Measurements from ENCODE around the gene RRP1.

The RRP1 gene

GRCh38 chr21:43771698-43772424 is 17.5 kb upstream of the RRP1 start:
- ChIA-PET CTCF (interaction anchor here (3.5 kb wide), 1 partner anchor 18 kb away, joined by 19 read pairs; the partner anchor contains the start of gene RRP1), POLR2A (no interaction called here)
- no peak overlapping the region for H3K4me3 ChIP-seq (ENCODE audit: low read depth, low read length)

GRCh38 chr21:43772425-43772821 is 17.0 kb upstream of the RRP1 start:
- CTCF ChIA-PET: interaction anchor here (3.5 kb wide), 1 partner anchor 17 kb away, joined by 19 read pairs; the partner anchor contains the start of gene RRP1
- POLR2A ChIA-PET: no interaction called here
- no peak for DNase-seq (ENCODE audit: low read depth, low spot score)
- TF ChIP-seq CTCF (IDR thresholded peaks at IDR 0.05; ENCODE audit: insufficient read depth, low read length, missing control alignments): no peak
- no peak overlapping the region for H3K4me3 ChIP-seq (ENCODE audit: low read depth, low read length)

More at GRCh38 chr21:43771698-43772424, 17.5 kb upstream of the RRP1 start:
- no peak for DNase-seq (ENCODE audit: low read depth, low spot score)
- no peak for TF ChIP-seq CTCF (IDR thresholded peaks at IDR 0.05; ENCODE audit: insufficient read depth, low read length, missing control alignments)

GRCh38 chr21:43774163-43774562 is 15.2 kb upstream of the RRP1 start:
- no peak overlapping the region for H3K4me3 ChIP-seq (ENCODE audit: low read depth, low read length)

GRCh38 chr21:43775190-43775589 is 14.2 kb upstream of the RRP1 start:
- POLR2A ChIA-PET: no interaction called here
- no peak for TF ChIP-seq CTCF (IDR thresholded peaks at IDR 0.05; ENCODE audit: insufficient read depth, low read length, missing control alignments)

More at GRCh38 chr21:43774163-43774562, 15.2 kb upstream of the RRP1 start:
- TF ChIP-seq CTCF (IDR thresholded peaks at IDR 0.05; ENCODE audit: insufficient read depth, low read length, missing control alignments): no peak
- ChIA-PET POLR2A (interaction anchor here (1.3 kb wide), 1 partner anchor 9 kb away, joined by 3 read pairs; no protein-coding TSS in a partner anchor), CTCF (interaction anchor here (3.5 kb wide), 1 partner anchor 15 kb away, joined by 19 read pairs; the partner anchor contains the start of gene RRP1)
- DNase-seq (ENCODE audit: low read depth, low spot score): no peak

GRCh38 chr21:43775795-43776430 is 13.5 kb upstream of the RRP1 start, which contains the start of gene CSTB:
CSTB (minus strand) TSS chr21:43776308; CDS start chr21:43776269, 39 bp downstream.
- H3K4me3 ChIP-seq (ENCODE audit: low read depth, low read length): peak within 1 kb of the TSS; percentile 78
- TF ChIP-seq CTCF (IDR thresholded peaks at IDR 0.05; ENCODE audit: insufficient read depth, low read length, missing control alignments): no peak
- ChIA-PET POLR2A (no interaction called here), CTCF (no interaction called here)
- no peak for DNase-seq (ENCODE audit: low read depth, low spot score)

More at GRCh38 chr21:43775190-43775589, 14.2 kb upstream of the RRP1 start:
- CTCF ChIA-PET: interaction anchor here (3.5 kb wide), 1 partner anchor 14 kb away, joined by 19 read pairs; the partner anchor contains the start of gene RRP1
- peak overlapping the region; percentile 78 for H3K4me3 ChIP-seq (ENCODE audit: low read depth, low read length)
- DNase-seq (ENCODE audit: low read depth, low spot score): no peak

- DNase-seq (ENCODE audit: low read depth, low spot score): no peak
- TF ChIP-seq CTCF (IDR thresholded peaks at IDR 0.05; ENCODE audit: insufficient read depth, low read length, missing control alignments): no peak
- ChIA-PET CTCF (no interaction called here), POLR2A (no interaction called here)
- no peak overlapping the region for H3K4me3 ChIP-seq (ENCODE audit: low read depth, low read length)
These were observed 11.4 kb upstream of the RRP1 start for GRCh38 chr21:43777953-43778352.

Data from AG04449 (cell line).